Sigmoid colon (tissue), 7 donors: Measurements from ENCODE around the gene CABP7. TPM values are rescaled to one million over a fixed set of nuclear protein-coding genes. Genes with fewer than 3 reads are reported as not detected.

Source experiments
- DNase-seq: peaks from one replicate; pipeline ENCODE4 v3.0.0-alpha.2; 2019
- H3K27ac ChIP-seq, 4 donors: fragments of 200-600 bp; sonication (generic); one replicate each; pipeline ENCODE4 v1.5.1; 2016 to 2019; ENCODE audit warnings: mild to moderate bottlenecking in 1 of 4
- H3K27me3 ChIP-seq, 3 donors: fragments of 200-600 bp; sonication (generic); one replicate each; pipeline ENCODE4 v1.5.1; 2019; ENCODE audit warnings: mild to moderate bottlenecking in 1 of 3
- H3K36me3 ChIP-seq, 4 donors: fragments of 200-600 bp; sonication (generic); one replicate each; pipeline ENCODE4 v1.5.1; 2016 to 2019
- H3K4me1 ChIP-seq, 4 donors: fragments of 200-600 bp; sonication (generic); one replicate each; pipeline ENCODE4 v1.5.1; 2017 to 2019
- H3K4me3 ChIP-seq, 4 donors: fragments of 200-600 bp; sonication (generic); one replicate each; pipeline ENCODE4 v1.5.1; 2017 to 2019; ENCODE audit warnings: mild to moderate bottlenecking in 2 of 4, moderate library complexity in 1 of 4
- H3K9me3 ChIP-seq, 4 donors: fragments of 200-600 bp in 3 of 4; sonication (generic) in 3 of 4; one replicate each; pipeline versions ENCODE4 v1.5.1 to v1.6.1; 2013 to 2019
- EP300 ChIP-seq, 4 donors: sonication (generic); formaldehyde crosslinking; IDR thresholded peaks; one replicate each; pipeline ENCODE4 v1.6.1; 2017; ENCODE audit warnings: antibody characterized with exemption in 4 of 4
- POLR2A ChIP-seq, 2 donors: fragments of 450-650 bp; IDR thresholded peaks; one replicate each; pipeline ENCODE4 v1.6.1; 2016; ENCODE audit warnings: antibody characterized with exemption in 2 of 2, mild to moderate bottlenecking in 2 of 2, moderate library complexity in 2 of 2
- POLR2AphosphoS5 ChIP-seq, 4 donors: sonication (generic); formaldehyde crosslinking; IDR thresholded peaks; one replicate each; pipeline ENCODE4 v1.6.1; 2017; ENCODE audit warnings: antibody characterized with exemption in 4 of 4
- WGBS, 2 donors: extraction: QIAGEN DNeasy Blood & Tissue Kit; methylation state at CpG; one replicate each; pipeline ENCODE4 v1.1.7; 2013; 5-methylcytosine and 5-hydroxymethylcytosine counted together
- intact Hi-C: fragments of 100-400 bp; cut with DNase I; formaldehyde crosslinking; loops from one replicate; pipeline ENCODE4 v1.15.1; 2023
- polyA plus RNA-seq, 3 donors: library from polyadenylated mRNA; stranded (reverse); fragments of 200-250 nt; gene quantifications; one replicate each; pipeline ENCODE4 v1.2.3, GENCODE V29; 2013
- small RNA-seq, 3 donors: library from RNA; depleted of rRNA; stranded (forward); fragments of <200 nt; gene quantifications; one replicate each; pipeline ENCODE3, GENCODE V24; 2016
- total RNA-seq, 4 donors: library from RNA; depleted of rRNA; stranded (reverse); fragments of >200 nt; gene quantifications; one replicate each; pipeline ENCODE4 v1.1.0, GENCODE V29; 2016
- TF ChIP-seq, protein P1 (sequence below), 4 experiments: fragments of 450-650 bp in 3 of 4; fragments of 200-600 bp in 1 of 4; IDR thresholded peaks; one replicate each; pipeline ENCODE4 v1.5.1; 2016 to 2019; ENCODE audit warnings: antibody characterized with exemption in 4 of 4, mild to moderate bottlenecking in 3 of 4, moderate library complexity in 2 of 4
- donor health status: healthy with polysubstance abuse.
- donor health status: Bipolar disorder and iron deficiency.
- donor health status: healthy.

Gene CABP7
- total and polyA plus RNA-seq, 7 donors: under 0.01 to 1.1 (median 0.47) TPM; not detected in 4

DNA sequence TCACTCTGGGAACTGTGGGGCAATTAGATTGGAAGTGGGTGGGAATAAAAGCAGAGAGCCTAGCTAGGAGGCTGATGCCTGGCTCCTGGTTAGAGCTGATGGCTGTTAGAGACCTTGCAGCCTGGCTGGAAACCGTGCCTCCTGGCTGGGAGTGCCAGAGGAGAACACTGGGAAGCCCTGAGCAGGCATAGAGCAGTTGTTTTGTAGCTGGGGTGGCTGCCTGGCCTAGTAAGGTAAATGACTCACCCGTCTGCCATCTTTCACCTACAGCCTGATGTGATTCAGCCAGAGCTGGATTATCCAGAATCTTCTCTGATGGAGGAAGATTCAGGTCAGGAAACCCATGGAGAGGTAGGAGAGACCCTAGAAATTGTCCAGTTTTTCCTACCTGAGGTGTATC is 53.4 kb downstream of the CABP7 start:
- intact Hi-C loops: no loop called here
- Histone ChIP-seq H3K9me3 (no peaks in the 10 kb centered on the region), H3K4me3 (no peak overlapping the region), H3K4me1 (peaks cover 0 to 21% (median 15%) of the 10 kb centered on the region in 4 donors), H3K27ac (peak overlapping the region in 3 of 4 donors; percentile 5 to 32 (median 26)), H3K36me3 (peaks cover 13 to 23% (median 15%) of the 10 kb centered on the region in 4 donors), H3K27me3 (no peaks in the 10 kb centered on the region)
- no peak for DNase-seq
- no peak for TF ChIP-seq POLR2AphosphoS5 (IDR thresholded peaks at IDR 0.05)
- WGBS, 2 donors: 82% methylated on average over 2 of the region's 2 CpGs

GRCh38 chr22:29780220-29780619 is 60.4 kb downstream of the CABP7 start:
- WGBS, 2 donors: 96 to 97% methylated on average over 5 of the region's 5 CpGs
- no peaks in the 10 kb centered on the region for H3K9me3 ChIP-seq
- TF ChIP-seq EP300 (IDR thresholded peaks at IDR 0.05): no peak
- H3K36me3 ChIP-seq: no peaks in the 10 kb centered on the region
- no peaks in the 10 kb centered on the region for H3K27me3 ChIP-seq
- no peak overlapping the region for H3K4me3 ChIP-seq
- intact Hi-C loops: no loop called here
- peaks cover 0 to 37% (median 24%) of the 10 kb centered on the region in 4 donors for H3K4me1 ChIP-seq
- peak overlapping the region in 1 of 4 donors; percentile 45 for H3K27ac ChIP-seq
- DNase-seq: no peak

GRCh38 chr22:29780748-29781676 is 61.2 kb downstream of the CABP7 start:
- no peak for DNase-seq
- 68 to 81% methylated on average over 8 of the region's 8 CpGs for WGBS, 2 donors
- Histone ChIP-seq H3K9me3 (no peaks in the 10 kb centered on the region), H3K27ac (peak overlapping the region; percentile 17 to 48 (median 35)), H3K4me1 (peaks cover 0 to 39% (median 24%) of the 10 kb centered on the region in 4 donors), H3K36me3 (no peaks in the 10 kb centered on the region), H3K4me3 (no peak overlapping the region), H3K27me3 (no peaks in the 10 kb centered on the region)
- no peak for TF ChIP-seq POLR2A (IDR thresholded peaks at IDR 0.05)
- no peak for TF ChIP-seq POLR2AphosphoS5 (IDR thresholded peaks at IDR 0.05)
- no peak for TF ChIP-seq EP300 (IDR thresholded peaks at IDR 0.05)
- TF ChIP-seq, protein P1, sequence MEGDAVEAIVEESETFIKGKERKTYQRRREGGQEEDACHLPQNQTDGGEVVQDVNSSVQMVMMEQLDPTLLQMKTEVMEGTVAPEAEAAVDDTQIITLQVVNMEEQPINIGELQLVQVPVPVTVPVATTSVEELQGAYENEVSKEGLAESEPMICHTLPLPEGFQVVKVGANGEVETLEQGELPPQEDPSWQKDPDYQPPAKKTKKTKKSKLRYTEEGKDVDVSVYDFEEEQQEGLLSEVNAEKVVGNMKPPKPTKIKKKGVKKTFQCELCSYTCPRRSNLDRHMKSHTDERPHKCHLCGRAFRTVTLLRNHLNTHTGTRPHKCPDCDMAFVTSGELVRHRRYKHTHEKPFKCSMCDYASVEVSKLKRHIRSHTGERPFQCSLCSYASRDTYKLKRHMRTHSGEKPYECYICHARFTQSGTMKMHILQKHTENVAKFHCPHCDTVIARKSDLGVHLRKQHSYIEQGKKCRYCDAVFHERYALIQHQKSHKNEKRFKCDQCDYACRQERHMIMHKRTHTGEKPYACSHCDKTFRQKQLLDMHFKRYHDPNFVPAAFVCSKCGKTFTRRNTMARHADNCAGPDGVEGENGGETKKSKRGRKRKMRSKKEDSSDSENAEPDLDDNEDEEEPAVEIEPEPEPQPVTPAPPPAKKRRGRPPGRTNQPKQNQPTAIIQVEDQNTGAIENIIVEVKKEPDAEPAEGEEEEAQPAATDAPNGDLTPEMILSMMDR (IDR thresholded peaks at IDR 0.05): no peak
- intact Hi-C loops: no loop called here

Small RNA genes within 50 kb of the gene (small RNA-seq; reads per million reads assigned to genes)
- gene AC004882.2: 0 reads per million in 3 donors
- 0 reads per million in 3 donors for gene RF00019

Other genes starting within 250 kb of the CABP7 start
- 1 to 10 TPM; 1.2 to 3.0 (median 1.9) TPM for gene NEFH, start 239.8 kb upstream of the CABP7 start, total RNA-seq
- gene NEFH, start 239.8 kb upstream of the CABP7 start, polyA plus RNA-seq: 1 to 10 TPM in 1 of 3 donors, under 1 TPM in 1, not detected in 1; 0.23 to 1.2 TPM
- 10 to 100 TPM; 50.1 to 72.2 (median 66.5) TPM for gene THOC5, start 166.2 kb upstream of the CABP7 start, total RNA-seq
- 10 to 100 TPM; 12.0 to 23.0 (median 16.2) TPM for gene THOC5, start 166.2 kb upstream of the CABP7 start, polyA plus RNA-seq
- 10 to 100 TPM; 10.2 to 14.4 (median 13.5) TPM for gene NIPSNAP1, start 138.9 kb upstream of the CABP7 start, total RNA-seq
- 10 to 100 TPM; 43.2 to 61.5 (median 53.5) TPM for gene NIPSNAP1, start 138.9 kb upstream of the CABP7 start, polyA plus RNA-seq
- gene NF2, start 116.4 kb upstream of the CABP7 start, total RNA-seq: 10 to 100 TPM; 16.6 to 34.3 (median 23.8) TPM
- gene NF2, start 116.4 kb upstream of the CABP7 start, polyA plus RNA-seq: 10 to 100 TPM in 1 of 3 donors, 1 to 10 TPM in 2; 3.6 to 18.7 (median 6.2) TPM
- 10 to 100 TPM; 24.6 to 33.7 (median 30.4) TPM for gene ZMAT5, start 47.0 kb downstream of the CABP7 start, total RNA-seq
- gene ZMAT5, start 47.0 kb downstream of the CABP7 start, polyA plus RNA-seq: 10 to 100 TPM; 13.2 to 16.1 (median 15.5) TPM
- gene UQCR10, start 47.4 kb downstream of the CABP7 start, total RNA-seq: 10 to 100 TPM; 37.9 to 84.5 (median 60.0) TPM
- 100 to 1,000 TPM; 241 to 555 (median 462) TPM for gene UQCR10, start 47.4 kb downstream of the CABP7 start, polyA plus RNA-seq
- gene ASCC2, start 118.3 kb downstream of the CABP7 start, total RNA-seq: 10 to 100 TPM; 15.0 to 37.7 (median 20.5) TPM
- gene ASCC2, start 118.3 kb downstream of the CABP7 start, polyA plus RNA-seq: 10 to 100 TPM; 47.4 to 51.0 (median 48.0) TPM
- gene MTMR3, start 163.2 kb downstream of the CABP7 start, total RNA-seq: 10 to 100 TPM; 40.7 to 52.3 (median 41.3) TPM
- 10 to 100 TPM in 2 of 3 donors, 1 to 10 TPM in 1; 6.6 to 21.1 (median 10.9) TPM for gene MTMR3, start 163.2 kb downstream of the CABP7 start, polyA plus RNA-seq